Activated CD4-positive, alpha-beta T cell treated with anti-CD3 and anti-CD28 coated beads, Interleukin-2, amount 50 U/mL, for 16 hours (primary cell): ENCODE data around the gene MYO16.

Source experiments
- DNase-seq: peaks from one replicate; pipeline ENCODE4 v3.0.0-alpha.2; 2020

MYO16 gene

DNA sequence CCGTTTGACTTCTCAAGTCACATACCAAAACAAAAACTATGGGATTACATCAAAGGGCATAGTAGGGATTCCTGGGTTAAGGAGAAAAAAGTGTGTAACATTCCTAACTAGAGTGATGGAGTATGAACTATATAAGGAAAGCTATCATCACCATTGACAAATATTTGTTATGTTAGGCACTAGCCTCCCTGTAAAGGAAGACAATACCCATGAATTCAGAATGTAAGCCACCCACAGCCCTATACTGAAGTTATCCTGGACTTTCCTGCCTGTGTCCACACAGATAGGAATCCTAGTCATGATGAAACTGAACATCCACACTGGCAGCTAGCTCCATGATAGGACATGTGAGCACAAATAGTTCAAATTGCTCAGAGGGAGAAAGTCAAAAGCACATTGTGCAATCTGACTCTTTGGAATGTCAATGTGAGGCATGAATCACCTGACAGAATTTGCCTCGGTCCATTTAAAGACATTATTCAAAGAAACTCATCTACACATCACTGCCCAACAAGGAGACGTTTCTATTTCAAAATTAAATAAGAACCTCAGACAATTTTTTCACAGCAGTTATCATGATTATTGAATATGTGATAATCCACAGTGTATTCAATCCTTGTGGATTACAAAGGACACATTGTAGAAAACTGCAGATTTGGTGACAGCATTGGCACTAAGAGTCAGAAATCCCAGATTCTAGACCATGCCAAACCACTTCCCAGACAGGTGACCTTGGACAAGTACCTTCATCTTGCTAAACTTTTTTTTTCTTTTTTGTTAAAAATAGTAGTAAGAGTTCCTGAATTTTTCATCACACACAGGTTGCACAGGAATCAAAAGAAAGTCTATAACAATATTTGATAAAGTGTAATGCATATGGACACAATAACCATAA, 627.7 kb downstream of the MYO16 start:
- DNase-seq, result no peak
